Measurements from ENCODE around the gene GSN. TPM values are rescaled to one million over a fixed set of nuclear protein-coding genes. Genes with fewer than 3 reads are reported as not detected.

Gene GSN
- total and polyA plus RNA-seq, 10 of the 15 experiments (the other 5 are each of a cell fraction or from before 2014, with no cell fraction given) = 0.66 to 9.2 (median 6.2) TPM

- H3K4me3 ChIP-seq = no peak overlapping the region
- WGBS (ENCODE audit: insufficient coverage, insufficient replicate concordance, low lambda C conversion rate, missing lambda C conversion rate) = 50% methylated on average over 4 of the region's 4 CpGs
- no peaks in the 10 kb centered on the region for H3K9me3 ChIP-seq (replicated peaks; ENCODE audit: control insufficient read depth, insufficient read depth, low read length)
- ChIA-PET POLR2A (interaction anchor here (0.6 to 0.7 kb wide), 2 partner anchors 9 to 161 kb away, joined by 3 read pairs; no protein-coding TSS in a partner anchor), SMC1A (ENCODE audit: uncharacterized antibody, unreplicated experiment) (interaction anchor here (0.7 to 8.1 kb wide), 15 partner anchors 10 to 1391 kb away, joined by 3 to 83 read pairs (median 4); no protein-coding TSS in a partner anchor), RAD21 (ENCODE audit: unreplicated experiment) (interaction anchor here (0.5 to 2.8 kb wide), 7 partner anchors 10 to 620 kb away, joined by 3 to 37 read pairs (median 4); no protein-coding TSS in a partner anchor), CTCF (interaction anchor here (0.5 to 8.3 kb wide), 16 partner anchors 9 to 200 kb away, joined by 3 to 173 read pairs (median 4); no protein-coding TSS in a partner anchor)
- BruUV-seq (replicated peaks) = no TSS peak
- no peaks in the 10 kb centered on the region for H3K36me3 ChIP-seq (ENCODE audit: control insufficient read depth in 2 of 2, insufficient read depth in 2 of 2, low read length in 1 of 2)
- ATAC-seq (no peak), DNase-seq (ENCODE audit: low read depth, low spot score) (no peak), FAIRE-seq (no peak)
- H4K20me1 ChIP-seq (ENCODE audit: control insufficient read depth, insufficient read depth) = no peaks in the 10 kb centered on the region
- in situ Hi-C loops (cut with MboI) = no loop called here
- no peaks in the 10 kb centered on the region for H3K79me2 ChIP-seq (ENCODE audit: control insufficient read depth, insufficient read depth, low read length)
- no peak overlapping the region for H2AFZ ChIP-seq (ENCODE audit: control insufficient read depth, low read depth, low read length)
- no peaks in the 10 kb centered on the region; a peak in 1 of 4 replicates for H3K27me3 ChIP-seq (replicated peaks in 1 of 2; ENCODE audit: control insufficient read depth in 2 of 2, insufficient read depth in 2 of 2, low read length in 1 of 2)
- TF ChIP-seq CTCF (IDR thresholded peaks at IDR 0.05 in 2 of 3, conservative IDR thresholded peaks at IDR 0.05 in 1 of 3; ENCODE audit: control insufficient read depth in 2 of 3, extremely low read depth in 1 of 3, insufficient read depth in 1 of 3, low read depth in 3 of 3, low read length in 3 of 3) = peak in 1 of 3 experiments; percentile 9; a peak in 2 of 6 replicates
- no peak for TF ChIP-seq EED (IDR thresholded peaks at IDR 0.05; ENCODE audit: low read depth)
- TF ChIP-seq RAD21 (IDR thresholded peaks at IDR 0.05; ENCODE audit: insufficient read depth, low read depth, low read length) = peak; percentile 37; the same call in 1 of the 2 replicates
- peak; percentile 66; the same call in 1 of the 2 replicates for TF ChIP-seq SMC3 (IDR thresholded peaks at IDR 0.05; ENCODE audit: borderline replicate concordance, low read length)
- intact Hi-C loops (cut with micrococcal nuclease; ENCODE audit: unreplicated experiment) = loop anchor here (1.0 to 5.0 kb wide), 2 partner anchors 56 to 164 kb away; no protein-coding TSS in a partner anchor
- H3K27ac ChIP-seq (ENCODE audit: control insufficient read depth, insufficient read depth) = no peak overlapping the region
- no peaks in the 10 kb centered on the region for H3K4me1 ChIP-seq (ENCODE audit: control insufficient read depth, insufficient read depth, low read length)
- no peak overlapping the region for H3K9ac ChIP-seq (ENCODE audit: control insufficient read depth, insufficient read depth, low read length)
- H3K4me2 ChIP-seq (ENCODE audit: control insufficient read depth, insufficient read depth) = no peak overlapping the region
These were observed 108.4 kb downstream of the GSN start for GRCh38 chr9:121376214-121376830.
